SK-N-SH (cell line): Measurements from ENCODE around the gene DDX24. TPM values are rescaled to one million over a fixed set of nuclear protein-coding genes. Genes with fewer than 3 reads are reported as not detected.

Experiments
- CTCF ChIA-PET: fragments of 300-600, 350-600 bp; formaldehyde crosslinking; extraction: SDS; loops from one replicate; lab custom pipeline; 2021; lab: Yijun Ruan, JAX
- POLR2A ChIA-PET: fragments of 350-600 bp; sonication (Branson Sonifier 250); formaldehyde crosslinking; extraction: SDS; loops from one replicate; lab custom pipeline; 2020; ENCODE audit warnings: antibody characterized with exemption, inconsistent platforms; lab: Yijun Ruan, JAX
- DNase-seq: peaks from one replicate; pipeline ENCODE4 v3.0.0; 2012
- H2AFZ ChIP-seq: fragments of 200-600 bp; sonication (generic); 2 replicates; pipeline ENCODE4 v1.8.1; 2016; ENCODE audit warnings: antibody characterized with exemption, mild to moderate bottlenecking, low read depth
- H3F3A ChIP-seq: fragments of 200-600 bp; sonication (generic); replicated peaks from 2 replicates; pipeline ENCODE3; 2016; ENCODE audit warnings: antibody characterized with exemption, mild to moderate bottlenecking; ENCODE audit not compliant: insufficient read depth
- H3K27ac ChIP-seq, 2 experiments: fragments of 200-500 bp in 1 of 2; fragments of 200-600 bp in 1 of 2; sonication (Bioruptor generic) in 1 of 2; sonication (generic), shearing (Covaris generic) in 1 of 2; 2 replicates each; pipeline versions ENCODE4 v1.5.1 to v1.6.1; 2014 to 2016; ENCODE audit warnings: low read depth in 2 of 2, inconsistent platforms in 1 of 2, low read length in 1 of 2, mild to moderate bottlenecking in 1 of 2, mixed read lengths in 1 of 2
- H3K27me3 ChIP-seq: fragments of 200-600 bp; sonication (generic), shearing (Covaris generic); 2 replicates; pipeline ENCODE4 v1.6.1; 2016; ENCODE audit warnings: mixed run types; ENCODE audit not compliant: insufficient read depth
- H3K36me3 ChIP-seq, 2 experiments: fragments of 200-500 bp in 1 of 2; fragments of 200-600 bp in 1 of 2; sonication (Bioruptor generic) in 1 of 2; sonication (generic) in 1 of 2; replicated peaks in 1 of 2; 2 replicates each; pipeline versions ENCODE3 to v1.5.1; 2014 to 2016; ENCODE audit warnings: low read length in 1 of 2, mild to moderate bottlenecking in 1 of 2; ENCODE audit not compliant: insufficient read depth in 2 of 2, control insufficient read depth in 1 of 2
- H3K4me1 ChIP-seq, 2 experiments: fragments of 200-500 bp in 1 of 2; fragments of 200-600 bp in 1 of 2; sonication (Bioruptor generic) in 1 of 2; sonication (generic), shearing (Covaris generic) in 1 of 2; 2 replicates each; pipeline versions ENCODE4 v1.5.1 to v1.6.1; 2014 to 2016; ENCODE audit warnings: low read depth in 1 of 2, low read length in 1 of 2, mixed run types in 1 of 2; ENCODE audit not compliant: insufficient read depth in 2 of 2, control insufficient read depth in 1 of 2
- H3K4me2 ChIP-seq: fragments of 200-600 bp; sonication (generic), shearing (Covaris generic); 2 replicates; pipeline ENCODE4 v1.6.1; 2017; ENCODE audit warnings: mixed run types
- H3K4me3 ChIP-seq, 2 experiments: fragments of 200-500 bp in 1 of 2; fragments of 200-600 bp in 1 of 2; sonication (Bioruptor generic) in 1 of 2; sonication (generic), shearing (Covaris generic) in 1 of 2; 2 replicates each; pipeline versions ENCODE4 v1.5.1 to v1.8.1; 2014 to 2016; ENCODE audit warnings: low read depth in 2 of 2, inconsistent platforms in 1 of 2, low read length in 1 of 2, mild to moderate bottlenecking in 1 of 2, mixed read lengths in 1 of 2, moderate library complexity in 1 of 2
- H3K79me2 ChIP-seq: fragments of 200-600 bp; sonication (generic); 2 replicates; pipeline ENCODE4 v1.8.1; 2017; ENCODE audit warnings: mild to moderate bottlenecking; ENCODE audit not compliant: insufficient read depth
- H3K9ac ChIP-seq: fragments of 200-600 bp; sonication (generic); 2 replicates; pipeline ENCODE4 v1.6.1; 2017; ENCODE audit warnings: mixed run types
- H3K9me2 ChIP-seq: fragments of 200-600 bp; sonication (generic); 2 replicates; pipeline ENCODE4 v1.6.1; 2017; ENCODE audit warnings: mixed run types
- H3K9me3 ChIP-seq: fragments of 200-600 bp; sonication (generic); 2 replicates; pipeline ENCODE4 v1.6.1; 2017; ENCODE audit warnings: mixed run types, mild to moderate bottlenecking, moderate library complexity
- H4K20me1 ChIP-seq: fragments of 200-600 bp; sonication (generic); 2 replicates; pipeline ENCODE4 v1.6.1; 2017; ENCODE audit warnings: mild to moderate bottlenecking, mixed run types; ENCODE audit not compliant: insufficient read depth
- FOSL2 ChIP-seq: IDR thresholded peaks from 2 replicates; pipeline ENCODE4 v1.4.0; 2012; ENCODE audit warnings: low read depth, mild to moderate bottlenecking, moderate library complexity, borderline replicate concordance
- GABPA ChIP-seq: IDR thresholded peaks from 2 replicates; pipeline ENCODE4 v1.4.0; 2012; ENCODE audit warnings: low read depth, mild to moderate bottlenecking
- NFIC ChIP-seq: IDR thresholded peaks from 2 replicates; pipeline ENCODE4 v1.4.0; 2012; ENCODE audit warnings: borderline replicate concordance
- RFX5 ChIP-seq: IDR thresholded peaks from 2 replicates; pipeline ENCODE4 v1.6.1; 2012; ENCODE audit warnings: mild to moderate bottlenecking, improper control_type of control experiment, low read length
- TEAD4 ChIP-seq: IDR thresholded peaks from 2 replicates; pipeline ENCODE4 v1.4.0; 2012; ENCODE audit warnings: mild to moderate bottlenecking, borderline replicate concordance; ENCODE audit not compliant: insufficient read depth
- YY1 ChIP-seq: IDR thresholded peaks from 2 replicates; pipeline ENCODE4 v1.4.0; 2012; ENCODE audit warnings: low read depth, mild to moderate bottlenecking
- WGBS: methylation state at CpG from one replicate; pipeline ENCODE4 v1.1.6; 2017; ENCODE audit warnings: low lambda C conversion rate; 5-methylcytosine and 5-hydroxymethylcytosine counted together
- polyA plus RNA-seq, 3 experiments: library from polyadenylated mRNA; depleted of rRNA; stranded (reverse); fragments of >200 nt; gene quantifications; 2 replicates each; pipeline ENCODE4 v1.2.3, GENCODE V29; 2012
- TF ChIP-seq, protein P1 (sequence below): IDR thresholded peaks from 2 replicates; pipeline ENCODE4 v1.4.0; 2012; ENCODE audit warnings: low read depth
- TF ChIP-seq, protein P2 (sequence below): fragments of 200-600 bp; sonication (generic); IDR thresholded peaks from 2 replicates; pipeline ENCODE4 v1.6.1; 2017; ENCODE audit warnings: antibody characterized with exemption, mild to moderate bottlenecking, moderate library complexity

DDX24 gene
- polyA plus RNA-seq, 1 of the 3 experiments (the other 2 are of a cell fraction): 108 TPM

DNA sequence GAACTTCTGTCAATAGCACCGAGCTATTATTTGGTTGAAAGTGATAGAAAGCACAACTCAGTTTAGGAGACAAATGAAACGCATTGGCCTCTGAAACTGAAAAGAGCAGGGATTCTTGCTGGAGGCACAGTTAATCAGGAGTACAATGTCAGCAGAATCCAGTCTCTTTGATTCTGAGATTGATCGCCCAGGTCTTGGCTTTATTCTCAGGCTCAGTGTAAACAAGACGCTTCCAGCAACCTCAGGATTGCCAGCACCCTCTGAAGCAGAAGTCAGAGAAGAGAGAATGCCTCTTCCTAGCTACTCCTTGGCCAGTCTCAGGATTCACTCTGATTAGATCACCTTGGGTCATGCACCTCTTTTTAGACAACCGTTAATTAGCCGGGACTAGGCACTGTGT is 66.6 kb downstream of the DDX24 start:
- WGBS: 82% methylated on average over 6 of the region's 6 CpGs
- no peak overlapping the region for H3K27ac ChIP-seq
- H3K9ac ChIP-seq: no peak overlapping the region
- no peak overlapping the region for H2AFZ ChIP-seq
- no peaks in the 10 kb centered on the region for H3F3A ChIP-seq
- TF ChIP-seq TEAD4 (no peak), RFX5 (no peak), YY1 (no peak)
- TF ChIP-seq, protein P1, sequence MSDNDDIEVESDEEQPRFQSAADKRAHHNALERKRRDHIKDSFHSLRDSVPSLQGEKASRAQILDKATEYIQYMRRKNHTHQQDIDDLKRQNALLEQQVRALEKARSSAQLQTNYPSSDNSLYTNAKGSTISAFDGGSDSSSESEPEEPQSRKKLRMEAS: no peak
- no peaks in the 10 kb centered on the region for H4K20me1 ChIP-seq
- DNase-seq: no peak
- ChIA-PET POLR2A (no interaction called here), CTCF (interaction anchor here (0.7 to 2.5 kb wide), 6 partner anchors 10 to 166 kb away, joined by 3 to 7 read pairs (median 5); no protein-coding TSS in a partner anchor)
- H3K4me1 ChIP-seq: peaks cover 0 to 3% of the 10 kb centered on the region in 2 experiments; a peak in 1 of 4 replicates
- no peaks in the 10 kb centered on the region for H3K79me2 ChIP-seq
- H3K9me3 ChIP-seq: no peaks in the 10 kb centered on the region
- H3K4me2 ChIP-seq: no peak overlapping the region
- no peaks in the 10 kb centered on the region for H3K9me2 ChIP-seq
- no peak overlapping the region for H3K4me3 ChIP-seq
- H3K36me3 ChIP-seq: no peaks in the 10 kb centered on the region
- H3K27me3 ChIP-seq: peaks cover 6% of the 10 kb centered on the region; the same call in 1 of the 2 replicates

DNA sequence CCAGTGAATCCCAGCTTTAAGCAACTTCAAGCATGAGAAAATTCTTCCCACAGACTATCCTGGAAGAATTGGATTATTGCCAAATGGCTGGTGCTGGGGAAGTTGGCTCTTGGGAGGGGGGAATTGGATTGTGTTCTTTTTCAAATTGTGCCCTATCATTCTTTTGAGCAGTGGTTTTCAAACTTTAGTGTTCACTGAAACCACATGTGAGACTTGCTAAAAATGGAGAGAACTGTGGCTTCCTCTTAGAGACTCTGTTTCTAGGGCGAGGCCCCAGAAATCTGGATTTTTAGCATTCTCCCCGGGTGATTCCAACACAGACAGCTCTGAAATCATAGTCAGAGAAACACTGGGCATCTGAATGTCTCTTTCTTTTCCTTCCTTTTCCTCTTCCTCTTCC is 69.2 kb downstream of the DDX24 start:
- H3K4me3 ChIP-seq: no peak overlapping the region
- H2AFZ ChIP-seq: no peak overlapping the region
- peaks cover 0 to 3% of the 10 kb centered on the region in 2 experiments; a peak in 1 of 4 replicates for H3K4me1 ChIP-seq
- no peaks in the 10 kb centered on the region for H3K9me2 ChIP-seq
- H3K4me2 ChIP-seq: no peak overlapping the region
- H3K36me3 ChIP-seq: no peaks in the 10 kb centered on the region
- WGBS: 44% methylated on average over 2 of the region's 2 CpGs
- POLR2A ChIA-PET: no interaction called here
- no peaks in the 10 kb centered on the region for H3F3A ChIP-seq
- H3K9ac ChIP-seq: no peak overlapping the region
- no peak for DNase-seq
- no peaks in the 10 kb centered on the region for H3K9me3 ChIP-seq
- CTCF ChIA-PET: interaction anchor here (1.0 to 2.3 kb wide), 8 partner anchors 8 to 125 kb away, joined by 3 to 15 read pairs (median 3); no protein-coding TSS in a partner anchor
- peaks cover 6% of the 10 kb centered on the region; the same call in 1 of the 2 replicates for H3K27me3 ChIP-seq
- H3K79me2 ChIP-seq: no peaks in the 10 kb centered on the region
- H3K27ac ChIP-seq: no peak overlapping the region
- TF ChIP-seq TEAD4 (no peak), NFIC (peak; percentile 34; the same call in 1 of the 2 replicates)
- no peaks in the 10 kb centered on the region for H4K20me1 ChIP-seq

DNA sequence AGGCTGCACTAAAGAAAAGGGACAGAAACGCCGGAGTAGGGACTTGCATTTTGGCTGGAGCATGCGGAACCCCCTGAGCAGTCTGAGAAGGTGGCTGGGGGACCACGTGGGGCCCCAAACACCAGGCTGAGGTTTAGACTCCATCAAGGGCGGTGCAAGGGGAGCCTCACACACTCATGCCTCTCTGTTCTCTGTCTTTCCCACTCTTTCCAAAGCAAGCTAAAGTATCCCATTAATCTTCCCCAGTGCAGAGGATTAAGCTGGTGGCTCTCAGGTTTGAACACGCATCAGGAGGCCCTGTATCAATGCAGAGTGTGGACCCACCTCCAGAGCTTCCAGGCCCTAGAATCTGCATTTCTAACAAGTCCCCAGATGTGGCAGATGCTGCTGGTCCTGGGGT is 70.4 kb downstream of the DDX24 start:
- Histone ChIP-seq H3K79me2 (no peaks in the 10 kb centered on the region), H4K20me1 (no peaks in the 10 kb centered on the region), H2AFZ (no peak overlapping the region), H3K4me3 (no peak overlapping the region), H3K27me3 (peaks cover 5% of the 10 kb centered on the region; the same call in 1 of the 2 replicates), H3F3A (no peaks in the 10 kb centered on the region), H3K9ac (no peak overlapping the region), H3K27ac (no peak overlapping the region), H3K36me3 (no peaks in the 10 kb centered on the region), H3K4me1 (peaks cover 0 to 3% of the 10 kb centered on the region in 2 experiments; a peak in 1 of 4 replicates), H3K4me2 (no peak overlapping the region), H3K9me2 (no peaks in the 10 kb centered on the region), H3K9me3 (no peaks in the 10 kb centered on the region)
- 84% methylated on average over 6 of the region's 6 CpGs for WGBS
- no peak for TF ChIP-seq FOSL2
- TF ChIP-seq, protein P2, sequence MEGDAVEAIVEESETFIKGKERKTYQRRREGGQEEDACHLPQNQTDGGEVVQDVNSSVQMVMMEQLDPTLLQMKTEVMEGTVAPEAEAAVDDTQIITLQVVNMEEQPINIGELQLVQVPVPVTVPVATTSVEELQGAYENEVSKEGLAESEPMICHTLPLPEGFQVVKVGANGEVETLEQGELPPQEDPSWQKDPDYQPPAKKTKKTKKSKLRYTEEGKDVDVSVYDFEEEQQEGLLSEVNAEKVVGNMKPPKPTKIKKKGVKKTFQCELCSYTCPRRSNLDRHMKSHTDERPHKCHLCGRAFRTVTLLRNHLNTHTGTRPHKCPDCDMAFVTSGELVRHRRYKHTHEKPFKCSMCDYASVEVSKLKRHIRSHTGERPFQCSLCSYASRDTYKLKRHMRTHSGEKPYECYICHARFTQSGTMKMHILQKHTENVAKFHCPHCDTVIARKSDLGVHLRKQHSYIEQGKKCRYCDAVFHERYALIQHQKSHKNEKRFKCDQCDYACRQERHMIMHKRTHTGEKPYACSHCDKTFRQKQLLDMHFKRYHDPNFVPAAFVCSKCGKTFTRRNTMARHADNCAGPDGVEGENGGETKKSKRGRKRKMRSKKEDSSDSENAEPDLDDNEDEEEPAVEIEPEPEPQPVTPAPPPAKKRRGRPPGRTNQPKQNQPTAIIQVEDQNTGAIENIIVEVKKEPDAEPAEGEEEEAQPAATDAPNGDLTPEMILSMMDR: no peak
- no peak for TF ChIP-seq GABPA
- CTCF ChIA-PET: interaction anchor here (0.8 to 2.3 kb wide), 8 partner anchors 9 to 126 kb away, joined by 3 to 15 read pairs (median 3); no protein-coding TSS in a partner anchor
- POLR2A ChIA-PET: no interaction called here
- no peak for DNase-seq
